Neural cell (in vitro differentiated cells): ENCODE measurements around the gene LMNB1.

Source experiments
- EP300 ChIP-seq: fragments of 450-650 bp; conservative IDR thresholded peaks from 2 replicates; pipeline ENCODE4 v1.6.1; 2014; ENCODE audit warnings: antibody characterized with exemption, mild to moderate bottlenecking, moderate library complexity; ENCODE audit not compliant: poor library complexity, severe bottlenecking
- EZH2 ChIP-seq: fragments of 200-600, 300-800 bp; shearing (Covaris generic), sonication (generic); IDR thresholded peaks from 2 replicates; pipeline ENCODE4 v1.6.1; 2014; ENCODE audit warnings: antibody characterized with exemption, low read length, borderline replicate concordance, mild to moderate bottlenecking; ENCODE audit not compliant: insufficient read depth, poor library complexity, severe bottlenecking
- MXI1 ChIP-seq: fragments of 450-650 bp; conservative IDR thresholded peaks from 2 replicates; pipeline ENCODE4 v1.6.1; 2014; ENCODE audit warnings: antibody characterized with exemption, mild to moderate bottlenecking; ENCODE audit not compliant: poor library complexity, severe bottlenecking
- POLR2AphosphoS5 ChIP-seq: IDR thresholded peaks from 2 replicates; pipeline ENCODE4 v1.6.1; 2012
- RAD21 ChIP-seq: fragments of 450-650 bp; conservative IDR thresholded peaks from 2 replicates; pipeline ENCODE4 v1.6.1; 2014; ENCODE audit warnings: antibody characterized with exemption, mild to moderate bottlenecking, moderate library complexity
- TAF1 ChIP-seq: IDR thresholded peaks from 2 replicates; pipeline ENCODE4 v1.6.1; 2012; ENCODE audit warnings: low read depth
- TF ChIP-seq, protein P1 (sequence below): fragments of 450-650 bp; IDR thresholded peaks from 2 replicates; pipeline ENCODE4 v1.5.1; 2014; ENCODE audit warnings: antibody characterized with exemption, mild to moderate bottlenecking, moderate library complexity; ENCODE audit not compliant: poor library complexity, severe bottlenecking
- TF ChIP-seq, protein P2 (sequence below): IDR thresholded peaks from 2 replicates; pipeline ENCODE4 v1.6.1; 2012; ENCODE audit warnings: borderline replicate concordance

DNA sequence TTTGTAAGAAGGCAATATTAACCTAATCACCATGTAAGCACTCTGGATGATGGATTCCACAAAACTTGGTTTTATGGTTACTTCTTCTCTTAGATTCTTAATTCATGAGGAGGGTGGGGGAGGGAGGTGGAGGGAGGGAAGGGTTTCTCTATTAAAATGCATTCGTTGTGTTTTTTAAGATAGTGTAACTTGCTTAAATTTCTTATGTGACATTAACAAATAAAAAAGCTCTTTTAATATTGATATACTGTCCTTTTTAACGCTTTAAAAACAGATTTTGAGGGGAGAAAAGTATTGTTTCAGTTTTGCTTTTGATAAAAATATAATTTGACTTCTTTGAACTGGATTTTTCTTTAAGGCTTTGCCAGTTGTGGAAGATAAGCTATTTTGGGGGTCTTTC lies 59.8 kb downstream of the LMNB1 start:
- TF ChIP-seq POLR2AphosphoS5 = no peak
- no peak for TF ChIP-seq MXI1
- TF ChIP-seq, protein P1, sequence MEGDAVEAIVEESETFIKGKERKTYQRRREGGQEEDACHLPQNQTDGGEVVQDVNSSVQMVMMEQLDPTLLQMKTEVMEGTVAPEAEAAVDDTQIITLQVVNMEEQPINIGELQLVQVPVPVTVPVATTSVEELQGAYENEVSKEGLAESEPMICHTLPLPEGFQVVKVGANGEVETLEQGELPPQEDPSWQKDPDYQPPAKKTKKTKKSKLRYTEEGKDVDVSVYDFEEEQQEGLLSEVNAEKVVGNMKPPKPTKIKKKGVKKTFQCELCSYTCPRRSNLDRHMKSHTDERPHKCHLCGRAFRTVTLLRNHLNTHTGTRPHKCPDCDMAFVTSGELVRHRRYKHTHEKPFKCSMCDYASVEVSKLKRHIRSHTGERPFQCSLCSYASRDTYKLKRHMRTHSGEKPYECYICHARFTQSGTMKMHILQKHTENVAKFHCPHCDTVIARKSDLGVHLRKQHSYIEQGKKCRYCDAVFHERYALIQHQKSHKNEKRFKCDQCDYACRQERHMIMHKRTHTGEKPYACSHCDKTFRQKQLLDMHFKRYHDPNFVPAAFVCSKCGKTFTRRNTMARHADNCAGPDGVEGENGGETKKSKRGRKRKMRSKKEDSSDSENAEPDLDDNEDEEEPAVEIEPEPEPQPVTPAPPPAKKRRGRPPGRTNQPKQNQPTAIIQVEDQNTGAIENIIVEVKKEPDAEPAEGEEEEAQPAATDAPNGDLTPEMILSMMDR = no peak
- TF ChIP-seq EZH2 = no peak
- TF ChIP-seq, protein P2, sequence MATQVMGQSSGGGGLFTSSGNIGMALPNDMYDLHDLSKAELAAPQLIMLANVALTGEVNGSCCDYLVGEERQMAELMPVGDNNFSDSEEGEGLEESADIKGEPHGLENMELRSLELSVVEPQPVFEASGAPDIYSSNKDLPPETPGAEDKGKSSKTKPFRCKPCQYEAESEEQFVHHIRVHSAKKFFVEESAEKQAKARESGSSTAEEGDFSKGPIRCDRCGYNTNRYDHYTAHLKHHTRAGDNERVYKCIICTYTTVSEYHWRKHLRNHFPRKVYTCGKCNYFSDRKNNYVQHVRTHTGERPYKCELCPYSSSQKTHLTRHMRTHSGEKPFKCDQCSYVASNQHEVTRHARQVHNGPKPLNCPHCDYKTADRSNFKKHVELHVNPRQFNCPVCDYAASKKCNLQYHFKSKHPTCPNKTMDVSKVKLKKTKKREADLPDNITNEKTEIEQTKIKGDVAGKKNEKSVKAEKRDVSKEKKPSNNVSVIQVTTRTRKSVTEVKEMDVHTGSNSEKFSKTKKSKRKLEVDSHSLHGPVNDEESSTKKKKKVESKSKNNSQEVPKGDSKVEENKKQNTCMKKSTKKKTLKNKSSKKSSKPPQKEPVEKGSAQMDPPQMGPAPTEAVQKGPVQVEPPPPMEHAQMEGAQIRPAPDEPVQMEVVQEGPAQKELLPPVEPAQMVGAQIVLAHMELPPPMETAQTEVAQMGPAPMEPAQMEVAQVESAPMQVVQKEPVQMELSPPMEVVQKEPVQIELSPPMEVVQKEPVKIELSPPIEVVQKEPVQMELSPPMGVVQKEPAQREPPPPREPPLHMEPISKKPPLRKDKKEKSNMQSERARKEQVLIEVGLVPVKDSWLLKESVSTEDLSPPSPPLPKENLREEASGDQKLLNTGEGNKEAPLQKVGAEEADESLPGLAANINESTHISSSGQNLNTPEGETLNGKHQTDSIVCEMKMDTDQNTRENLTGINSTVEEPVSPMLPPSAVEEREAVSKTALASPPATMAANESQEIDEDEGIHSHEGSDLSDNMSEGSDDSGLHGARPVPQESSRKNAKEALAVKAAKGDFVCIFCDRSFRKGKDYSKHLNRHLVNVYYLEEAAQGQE = no peak
- TF ChIP-seq RAD21 = no peak
- no peak for TF ChIP-seq TAF1
- TF ChIP-seq EP300 = no peak
